GM03348 (cell line): Measurements from ENCODE around the gene AREL1.

ENCODE experiments used
- DNase-seq: peaks from one replicate; pipeline ENCODE4 v3.0.0; 2012; ENCODE audit warnings: low spot score

Gene AREL1

DNA sequence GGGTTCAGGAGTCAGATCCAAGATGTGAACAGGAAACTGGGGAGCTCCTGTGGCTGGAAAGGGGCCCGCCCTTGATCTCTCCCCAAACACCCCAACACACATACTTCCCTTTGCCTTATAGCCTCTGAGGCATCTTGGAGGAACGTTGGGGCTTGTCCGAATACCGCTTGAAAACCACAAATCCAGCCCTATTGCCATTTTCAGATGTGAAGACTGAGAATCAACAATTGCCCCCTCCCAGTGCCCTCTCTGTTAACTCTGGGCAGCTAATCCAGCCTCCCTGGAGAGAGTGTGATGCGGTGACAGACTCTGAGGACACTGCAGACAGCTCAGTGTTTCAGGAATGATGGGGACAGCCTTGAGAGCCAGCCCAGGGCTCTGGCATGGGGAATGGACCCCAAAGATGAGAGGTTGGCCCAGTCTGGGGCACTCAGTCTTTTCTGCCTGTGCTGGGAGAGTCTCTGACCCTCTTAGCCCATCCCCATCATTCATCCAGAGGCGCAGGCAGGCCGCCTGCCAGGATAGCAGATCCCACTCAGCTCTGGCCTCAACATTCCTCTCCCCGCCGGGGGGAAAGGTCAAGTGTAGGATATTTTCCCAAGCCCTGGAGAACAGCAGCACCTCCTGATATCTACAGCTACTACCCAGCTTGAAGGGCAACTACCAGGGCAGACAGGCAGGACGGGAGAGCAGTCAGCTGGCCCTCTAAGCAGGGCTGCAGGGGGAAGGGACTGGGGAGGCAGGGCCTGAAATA, 76.3 kb downstream of the AREL1 start:
- DNase-seq: no peak

DNA sequence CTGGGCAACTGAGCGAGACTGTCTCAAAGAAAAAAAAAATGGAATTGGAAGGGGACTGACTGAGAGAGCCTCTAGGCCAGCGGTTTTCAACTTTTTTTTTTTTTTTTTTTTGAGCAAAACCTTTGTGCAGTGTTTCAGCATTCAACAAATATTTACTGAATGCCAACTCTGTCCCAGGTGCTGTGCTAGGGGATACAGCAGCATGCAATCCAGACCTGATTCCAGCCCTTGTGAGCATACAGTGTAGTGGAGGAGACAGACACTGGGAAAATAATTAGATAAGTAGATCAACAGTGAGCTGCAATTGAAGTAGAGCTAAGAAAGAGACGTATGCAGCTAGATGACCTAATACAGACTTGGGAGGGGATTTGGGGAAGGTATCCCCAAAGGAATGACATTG, 77.0 kb downstream of the AREL1 start:
- no peak for DNase-seq

DNA sequence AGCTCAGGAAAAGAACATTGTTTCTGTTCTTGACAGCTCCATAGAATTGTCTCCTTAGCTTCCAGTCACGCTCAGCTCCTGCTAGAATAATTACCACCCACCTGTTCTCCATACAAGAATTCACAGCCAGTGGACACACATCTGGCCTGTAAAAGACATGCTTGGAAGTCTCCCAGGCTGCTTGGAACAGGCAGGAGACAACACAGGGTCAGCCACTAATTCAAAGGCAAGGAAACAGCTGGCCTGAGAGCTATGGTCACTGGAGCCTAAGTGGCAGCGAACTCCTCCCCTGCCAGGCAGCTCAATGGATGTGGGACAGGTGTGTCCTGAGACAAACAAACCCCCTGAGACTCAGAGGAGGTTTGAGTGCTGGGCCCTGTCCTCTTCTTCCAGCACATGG, 77.9 kb downstream of the AREL1 start:
- DNase-seq: no peak

DNA sequence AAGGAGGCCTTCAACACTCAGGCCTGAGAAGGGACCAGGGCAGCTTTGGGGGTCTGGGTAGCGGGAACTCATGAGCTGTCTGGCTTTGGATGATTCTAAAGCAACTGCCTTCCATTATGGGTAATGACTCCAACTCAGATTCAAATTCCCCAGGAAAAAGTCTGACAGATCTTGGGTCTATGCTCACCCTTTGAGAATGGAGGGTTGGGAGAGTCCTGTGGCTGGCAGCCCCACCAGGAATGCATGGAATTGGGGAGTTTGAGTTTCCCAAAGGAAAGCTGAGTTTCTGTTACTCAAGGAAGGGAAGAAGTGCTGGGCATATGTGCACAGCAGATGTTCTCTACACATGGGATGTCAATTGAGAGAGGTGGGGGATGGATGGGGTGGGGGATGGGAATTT, 78.4 kb downstream of the AREL1 start:
- peak; percentile 65 for DNase-seq

DNA sequence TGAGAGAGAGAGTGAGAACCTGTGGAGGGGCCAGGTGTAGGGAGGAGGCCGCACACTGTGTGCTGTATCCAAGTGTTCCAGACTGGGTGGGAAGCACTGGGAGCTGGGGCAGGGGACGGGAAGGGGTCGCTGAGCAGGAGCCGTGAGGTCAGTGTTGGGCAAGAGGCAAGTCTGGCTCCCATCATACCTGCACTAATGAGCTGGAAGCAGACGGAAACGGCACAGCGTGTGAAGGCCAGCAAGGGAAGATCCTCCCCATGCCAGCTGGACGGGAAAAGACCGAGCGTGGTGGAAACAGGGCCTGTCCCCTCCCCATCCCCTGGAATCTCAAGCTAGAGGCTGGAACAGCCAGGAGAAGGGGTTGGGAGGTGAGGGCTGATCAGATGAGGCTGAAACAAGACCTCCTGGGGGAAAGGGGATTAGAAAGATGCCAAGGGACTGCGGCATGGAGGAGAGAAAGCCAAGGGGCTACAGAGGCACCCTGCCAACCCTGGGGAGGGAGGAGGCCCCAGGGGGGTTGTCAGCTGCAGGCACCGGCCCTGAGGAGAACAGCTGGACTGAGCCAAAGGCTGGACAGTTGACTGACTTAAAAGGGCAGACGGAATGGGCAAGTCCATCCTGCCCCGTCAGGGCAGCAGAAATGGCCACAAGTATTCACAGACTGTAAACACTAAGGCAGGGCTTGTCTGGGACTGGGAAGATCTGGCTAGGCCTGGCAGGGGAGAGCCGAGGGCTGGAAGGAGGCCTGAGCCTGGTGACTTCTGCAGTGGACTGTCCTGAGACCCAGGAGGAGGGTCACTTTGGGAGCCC, 81.8 kb downstream of the AREL1 start:
- no peak for DNase-seq

DNA sequence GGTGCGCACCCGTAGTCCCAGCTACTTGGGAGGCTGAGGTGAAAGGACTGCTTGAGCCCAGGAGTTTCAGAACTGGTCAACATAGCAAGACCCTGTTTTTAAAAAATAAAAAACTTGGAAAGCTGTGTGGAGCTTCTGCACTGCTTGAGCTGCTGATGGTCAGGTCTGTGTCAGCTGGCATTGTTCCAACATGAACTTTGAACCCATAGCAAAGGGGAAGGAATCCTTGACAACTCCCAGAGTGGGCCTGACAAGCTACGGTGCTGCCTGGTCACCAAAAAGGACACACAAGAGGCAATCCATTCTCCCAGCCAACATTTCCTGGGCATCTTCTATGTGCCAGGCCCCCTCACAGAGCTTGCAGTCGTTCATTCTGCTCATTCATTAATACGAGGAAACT, 84.5 kb downstream of the AREL1 start:
- no peak for DNase-seq

DNA sequence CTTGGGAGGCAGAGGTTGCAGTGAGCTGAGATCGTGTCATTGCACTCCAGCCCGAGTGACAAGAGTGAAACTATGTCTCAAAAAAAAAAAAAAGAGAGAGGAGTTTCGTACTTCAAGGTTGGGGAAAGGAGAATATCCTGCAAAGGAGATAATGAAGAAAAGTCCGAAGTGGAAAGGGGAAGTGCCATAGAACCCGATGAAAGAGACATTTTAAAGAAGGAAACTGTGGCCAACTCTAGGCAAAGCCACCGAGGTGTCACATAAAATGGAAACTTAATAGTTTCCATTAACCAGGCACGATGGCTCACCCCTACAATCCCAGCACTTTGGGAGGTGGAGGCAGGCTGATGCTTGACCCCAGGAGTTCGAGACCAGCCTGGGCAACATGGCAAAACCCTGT, 85.8 kb downstream of the AREL1 start:
- no peak for DNase-seq

DNA sequence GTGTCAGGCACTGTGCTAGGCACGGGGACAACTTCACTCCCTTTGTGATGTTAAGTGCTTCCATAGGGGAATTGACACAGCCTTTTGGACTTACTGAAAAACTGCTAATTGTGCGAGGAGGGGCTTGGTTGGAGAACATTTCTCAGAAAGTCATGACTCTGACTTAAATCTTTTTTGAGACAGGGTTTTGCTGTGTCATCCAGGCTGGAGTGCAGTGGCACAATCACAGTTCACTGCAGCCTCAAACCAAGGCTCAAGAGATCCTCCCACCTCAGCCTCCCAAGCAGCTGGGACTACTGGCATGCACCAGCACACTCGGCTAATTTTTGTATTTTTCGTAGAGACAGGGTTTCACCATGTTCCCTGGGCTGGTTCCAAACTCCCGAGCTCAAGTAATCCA, 90.6 kb downstream of the AREL1 start:
- DNase-seq: no peak

DNA sequence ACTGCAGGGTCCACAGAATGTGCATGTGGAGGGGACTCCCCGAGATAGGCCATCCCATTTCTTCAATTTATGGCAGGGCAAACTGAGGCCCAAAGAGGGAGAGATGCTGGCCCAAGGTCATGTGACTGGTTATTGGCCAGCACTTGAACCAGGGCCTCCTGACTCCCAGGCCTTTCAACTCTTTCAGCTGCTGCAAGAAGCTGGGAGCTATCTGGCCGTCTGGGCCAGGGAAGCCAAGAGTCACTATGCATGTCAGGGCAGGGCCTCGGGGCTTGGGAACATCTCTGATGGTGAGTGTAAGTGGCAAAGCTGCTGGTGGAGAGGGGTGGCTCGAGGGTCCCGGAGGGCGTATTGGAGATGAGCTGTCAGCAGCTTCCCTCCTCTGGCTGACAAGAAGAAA, 91.3 kb downstream of the AREL1 start:
- DNase-seq: no peak

DNA sequence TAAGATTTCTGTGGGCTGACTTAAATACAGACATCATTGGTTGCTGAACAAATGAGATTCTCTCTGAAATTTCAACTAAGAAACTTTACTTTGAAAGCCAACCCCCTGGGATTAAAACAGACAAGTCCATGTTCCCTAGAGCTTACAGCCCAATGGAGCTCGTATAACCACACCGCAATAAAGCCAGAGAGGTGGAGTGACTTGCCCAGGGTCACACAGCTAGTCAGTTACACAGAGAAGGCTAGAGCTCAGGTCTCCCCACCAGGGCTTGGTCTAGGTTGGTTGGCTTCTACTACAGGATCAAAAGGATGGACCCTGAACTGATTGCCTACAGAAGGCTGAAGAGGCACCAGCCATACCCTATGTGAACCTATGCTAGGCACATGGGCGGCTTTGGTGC, 92.0 kb downstream of the AREL1 start:
- no peak for DNase-seq

DNA sequence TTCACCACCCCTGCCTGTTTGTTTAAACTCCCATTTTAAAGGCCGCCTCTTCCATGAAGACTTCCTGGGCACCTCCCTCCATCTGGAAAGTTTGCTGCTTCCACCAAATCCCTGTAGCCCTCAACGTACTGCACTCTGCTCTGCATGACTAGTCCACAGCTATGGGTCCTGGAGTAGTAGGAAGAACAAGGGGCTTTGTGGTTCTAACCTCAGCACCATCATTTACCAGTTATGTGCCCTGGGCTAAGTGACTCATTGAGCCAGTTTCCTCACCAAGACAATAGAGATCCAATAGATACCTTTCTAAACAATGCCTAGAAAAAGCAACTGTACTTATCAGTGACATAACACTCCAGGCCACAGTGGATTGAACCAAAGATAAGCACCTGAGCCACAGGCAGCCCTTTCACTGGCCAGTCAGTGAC, 92.4 kb downstream of the AREL1 start:
- peak; percentile 78 for DNase-seq

DNA sequence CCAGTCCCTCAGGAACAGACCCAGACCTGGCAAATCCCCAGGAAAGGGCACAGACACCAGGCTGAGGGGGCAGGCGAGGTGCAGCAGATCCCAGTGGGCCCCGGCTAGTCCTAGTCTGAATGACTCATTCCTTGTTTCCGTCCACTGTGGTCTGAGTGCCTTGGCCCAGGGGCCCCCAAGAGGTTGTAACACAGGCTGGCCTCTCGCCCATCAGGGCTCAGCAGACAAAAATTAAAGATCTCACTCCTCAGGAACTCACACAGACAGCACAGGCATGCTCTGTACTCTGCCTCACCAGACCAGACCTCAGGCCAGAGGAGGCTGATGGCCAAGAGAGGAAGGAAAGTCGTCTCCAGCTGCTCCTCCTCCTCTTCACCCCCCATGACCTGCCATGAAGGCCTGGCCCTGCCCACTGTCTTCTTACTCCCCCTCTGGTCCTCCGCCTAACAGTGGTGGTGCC, 93.2 kb downstream of the AREL1 start:
- peak; percentile 93 for DNase-seq

DNA sequence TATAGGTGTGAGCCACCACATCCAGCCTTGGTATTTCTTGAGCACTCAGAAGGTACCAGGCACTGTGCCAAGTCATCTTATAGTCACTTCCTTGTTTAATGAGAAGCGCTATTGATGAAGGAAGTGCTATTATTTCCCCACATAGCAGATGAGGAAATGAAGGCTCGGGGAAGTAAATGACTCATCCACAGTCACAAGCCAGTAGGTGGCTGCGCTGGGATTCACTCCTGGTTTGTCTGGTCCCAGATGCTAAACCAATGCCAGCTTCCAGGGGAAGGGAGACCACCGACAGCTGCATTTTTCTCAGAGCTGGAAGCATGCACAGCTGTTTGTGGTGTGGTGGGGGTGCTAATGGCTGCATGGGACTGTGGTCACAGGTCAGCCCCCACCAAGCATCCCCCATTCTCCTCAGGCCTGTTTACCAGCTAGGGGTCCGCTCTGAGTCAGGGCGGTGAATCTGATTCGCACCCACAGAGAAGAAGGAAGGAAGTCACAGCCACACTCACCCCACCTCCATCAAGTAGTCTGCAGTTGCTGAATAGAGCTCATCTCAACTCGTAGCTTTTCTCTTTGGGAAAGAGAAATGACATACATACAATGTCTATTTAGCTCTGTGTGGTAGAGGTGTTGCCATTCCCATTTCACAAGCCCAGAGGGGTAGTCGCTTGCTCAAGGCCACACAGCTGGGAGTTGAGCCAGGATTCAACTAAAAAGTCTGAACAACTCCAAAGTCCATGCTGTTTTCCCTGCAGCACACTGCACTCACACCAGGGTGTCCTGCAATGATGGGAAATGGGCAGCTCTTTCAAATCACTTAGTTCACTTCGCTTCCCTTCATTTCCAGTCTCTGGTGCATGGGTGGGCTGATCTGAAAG, 94.6 kb downstream of the AREL1 start:
- DNase-seq: no peak

DNA sequence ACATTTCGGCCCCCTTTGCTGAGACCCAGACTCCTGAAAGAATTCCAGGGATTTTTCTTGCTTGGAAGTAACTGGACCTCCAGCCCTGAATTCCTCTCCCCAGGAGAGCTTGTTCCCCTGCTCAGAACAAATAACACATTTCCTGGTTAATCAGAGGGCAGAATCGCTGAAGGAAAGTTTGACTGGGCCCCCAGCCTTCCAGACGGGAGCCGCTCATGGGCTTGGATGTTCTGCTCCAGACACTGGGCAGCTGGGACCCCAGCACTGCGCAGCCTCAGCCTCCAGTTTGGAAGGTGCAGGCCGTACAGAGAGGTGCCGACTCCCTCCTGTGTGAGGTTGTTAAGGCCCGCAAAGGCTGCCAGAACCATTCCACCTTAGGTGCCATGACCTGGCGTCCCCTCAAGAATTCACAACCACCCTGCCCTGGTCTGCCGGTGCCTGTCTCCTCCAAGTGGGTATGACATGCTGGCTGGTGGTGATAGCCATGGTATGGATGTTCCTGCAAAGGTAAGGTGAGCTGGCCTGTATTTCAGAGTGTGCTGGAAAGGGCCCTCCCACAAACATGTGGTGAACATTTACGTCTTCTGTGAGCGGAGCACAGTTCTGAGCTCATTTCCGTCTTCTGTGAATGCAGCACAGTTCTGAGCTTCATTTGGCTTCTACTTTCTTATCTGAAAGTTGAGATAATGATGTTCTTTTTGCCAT, 95.7 kb downstream of the AREL1 start:
- DNase-seq: no peak

DNA sequence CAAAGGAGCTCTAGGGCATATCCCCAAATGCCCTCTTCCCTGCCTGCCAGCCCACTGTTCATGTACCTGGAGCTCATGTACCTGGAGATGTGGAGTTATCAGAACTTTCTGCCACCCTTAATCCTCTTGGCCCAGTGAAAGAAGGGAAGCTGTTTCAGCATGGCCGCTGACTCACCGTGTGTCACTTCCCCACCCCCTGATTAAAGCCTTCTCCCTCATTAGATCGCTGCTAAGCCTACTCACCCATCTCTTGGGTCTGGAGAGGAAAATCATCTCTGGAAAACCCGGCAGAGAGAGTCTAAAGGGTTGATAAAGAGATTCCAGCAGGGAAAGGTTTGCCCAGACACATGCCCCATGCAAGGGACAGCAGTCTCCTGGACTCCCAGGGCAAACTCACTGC, 96.4 kb downstream of the AREL1 start:
- DNase-seq: peak; percentile 73

DNA sequence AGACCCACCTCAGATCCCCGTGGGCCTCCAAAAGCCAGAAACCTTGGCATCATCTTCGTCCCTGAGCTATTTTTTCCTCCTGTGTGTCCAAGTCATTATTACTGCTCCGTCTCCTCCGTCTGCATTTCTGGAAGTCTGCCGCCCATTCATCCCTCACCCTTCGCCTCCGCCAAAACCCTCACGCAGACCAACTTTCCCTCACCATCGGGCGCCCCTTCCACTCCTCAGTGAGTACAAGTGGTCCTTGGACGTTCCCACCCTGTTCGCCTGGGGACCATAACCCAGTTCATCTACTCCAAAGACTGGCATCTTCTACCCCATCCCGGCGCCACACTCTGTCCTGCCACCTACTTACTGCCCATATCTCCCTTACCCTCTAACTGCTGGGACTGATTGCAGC, 97.1 kb downstream of the AREL1 start:
- DNase-seq: no peak

DNA sequence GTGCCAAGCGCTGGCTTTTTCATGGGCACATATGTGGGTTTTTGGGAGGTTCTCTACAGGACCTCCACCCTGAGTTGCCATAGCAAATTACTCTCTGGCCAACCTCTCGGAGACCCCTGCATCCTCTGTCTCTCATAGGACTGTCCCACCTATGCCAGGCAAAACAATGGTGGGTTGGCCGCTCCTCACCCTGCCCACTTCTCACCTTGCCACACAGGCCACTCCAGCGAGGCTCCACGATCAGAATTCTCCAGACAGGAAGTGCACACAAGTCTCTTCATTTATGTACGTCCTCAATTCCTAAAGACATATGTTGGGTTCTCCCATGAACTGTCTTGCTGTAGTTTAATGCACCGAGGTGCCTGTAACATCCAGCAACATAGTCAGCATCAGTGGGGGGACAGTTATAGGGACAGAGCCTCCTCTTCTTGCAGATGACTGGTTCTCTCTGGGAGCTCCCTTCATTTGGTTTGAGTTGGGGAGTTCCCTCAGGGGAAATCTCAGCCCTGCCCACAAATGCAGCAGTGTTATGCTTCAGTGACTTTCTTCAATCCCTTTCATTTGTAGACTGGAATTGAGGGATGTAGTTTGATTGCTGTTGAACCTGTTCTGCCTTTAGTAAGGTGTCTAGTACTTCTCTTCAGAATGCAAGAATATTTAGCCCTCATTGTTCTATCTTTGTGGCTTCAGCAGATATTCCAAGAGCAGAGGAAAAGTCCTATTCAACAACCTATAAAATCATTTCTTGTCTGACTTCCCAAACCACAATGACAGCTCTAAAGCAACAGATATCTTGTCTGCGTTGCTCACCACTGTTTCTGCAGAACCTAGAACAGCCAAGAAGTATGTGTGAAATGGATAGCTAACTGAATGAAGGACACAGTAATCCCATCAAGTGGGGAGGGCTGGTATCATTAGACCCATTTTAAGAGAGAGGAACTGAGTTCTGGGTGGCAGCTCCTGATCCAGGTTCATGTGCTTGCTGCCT, 98.1 kb downstream of the AREL1 start:
- no peak for DNase-seq

DNA sequence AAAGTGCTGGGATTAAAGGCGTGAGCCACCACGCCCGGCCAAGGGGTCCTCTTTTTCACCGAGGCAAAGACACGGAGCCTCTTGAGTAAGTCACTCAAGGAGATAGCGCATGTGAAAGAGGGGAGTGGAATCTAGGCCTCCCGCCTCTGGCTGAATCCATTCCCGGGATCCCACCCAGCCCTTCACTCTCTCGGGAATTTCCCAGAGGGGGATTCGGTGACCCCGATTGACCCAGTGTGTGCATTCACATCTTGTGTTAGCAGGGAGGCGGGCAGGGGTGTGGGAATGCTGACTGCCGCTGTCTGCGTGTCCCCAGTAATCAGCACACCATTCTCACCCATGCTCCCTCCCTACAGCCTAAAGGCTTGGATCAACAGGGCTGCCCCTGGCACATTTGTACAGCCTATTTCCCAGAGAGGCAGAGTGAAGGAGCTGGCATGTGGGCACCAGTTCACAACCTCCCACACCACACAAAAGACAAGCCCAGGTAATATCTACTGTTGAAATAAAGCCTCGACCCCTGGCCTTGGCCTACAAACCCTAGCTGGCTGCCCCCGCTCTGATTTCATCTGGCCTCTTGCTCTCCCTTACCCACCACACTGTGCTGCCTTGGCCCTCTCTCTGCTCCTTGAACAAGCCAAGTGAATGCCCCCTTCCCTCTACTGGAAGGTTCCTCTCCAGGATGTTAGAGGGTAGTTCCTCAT, 99.5 kb downstream of the AREL1 start:
- DNase-seq: no peak

DNA sequence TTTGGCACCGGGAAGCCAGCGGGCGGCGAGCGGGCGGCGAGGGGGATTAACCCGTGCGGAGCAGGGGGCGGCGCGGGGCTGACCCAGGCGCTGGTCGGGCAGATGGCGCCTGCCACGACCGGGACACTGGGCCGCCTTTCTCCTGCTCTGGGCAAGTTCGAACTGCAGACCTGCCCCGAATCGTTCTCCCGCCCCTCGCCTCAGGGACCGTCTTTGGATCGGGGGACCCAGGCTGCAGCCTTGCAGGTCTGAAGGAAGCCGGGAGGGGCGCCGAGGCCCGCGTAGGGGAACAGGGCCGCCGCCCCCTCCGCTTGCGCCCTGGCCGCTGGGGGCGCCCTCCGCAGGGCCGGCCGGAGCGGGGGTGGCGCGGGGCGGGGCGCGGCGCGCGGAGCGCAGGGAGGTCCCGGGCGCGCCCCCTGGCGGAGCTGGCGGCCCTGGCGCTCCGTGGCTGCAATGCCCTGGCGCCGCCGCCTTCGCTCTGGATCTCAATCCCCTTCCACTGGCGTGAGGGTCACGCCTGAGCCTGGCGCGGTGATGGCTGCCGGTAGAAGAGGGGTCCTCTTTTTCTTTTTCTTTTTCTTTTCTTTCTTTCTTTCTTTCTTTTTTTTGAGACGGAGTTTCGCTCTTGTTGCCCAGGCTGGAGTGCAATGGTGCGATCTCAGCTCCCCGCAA, 100.4 kb downstream of the AREL1 start:
- DNase-seq: peak; percentile 94
